B cell (primary cell): ENCODE data around the gene XCL1. TPM values are rescaled to one million over a fixed set of nuclear protein-coding genes. Genes with fewer than 3 reads are reported as not detected.
"Not testable (repeated sequence)": the region's sequence is repeated elsewhere in the genome, so short reads cannot be mapped to it uniquely, and the experiment has no call there.

Source experiments
- ATAC-seq: fragments of 200-7000 bp; cut with Tn5 transposase; one replicate; pipeline ENCODE4 v1.10.0; 2021; ENCODE audit warnings: low read depth, mild to moderate bottlenecking, moderate number of reproducible peaks, moderate library complexity
- CTCF ChIA-PET: fragments of 350-600 bp; sonication (Branson Sonifier 250); formaldehyde crosslinking; loops from one replicate; lab custom pipeline; 2021; ENCODE audit warnings: antibody characterized with exemption, inconsistent platforms; lab: Charles Lee
- POLR2A ChIA-PET: fragments of 350-600 bp; sonication (Branson Sonifier 250); formaldehyde crosslinking; loops from one replicate; lab custom pipeline; 2021; ENCODE audit warnings: antibody characterized with exemption; lab: Charles Lee
- DNase-seq: peaks from one replicate; pipeline ENCODE4 v3.0.0; 2013
- H2AFZ ChIP-seq: 2 replicates; pipeline ENCODE4 v1.6.1; 2012; ENCODE audit warnings: mild to moderate bottlenecking, low read depth, low read length; ENCODE audit not compliant: insufficient read depth, poor library complexity, severe bottlenecking
- H3K27ac ChIP-seq, 2 donors: 1 replicate in 1 of 2; 2 replicates in 1 of 2; pipeline ENCODE4 v1.5.1; 2012 to 2013; ENCODE audit warnings: low read length in 2 of 2, mild to moderate bottlenecking in 2 of 2, moderate library complexity in 1 of 2
- H3K27me3 ChIP-seq, 4 experiments: fragments of 200-600 bp in 1 of 4; sonication (generic) in 1 of 4; replicated peaks in 1 of 4; 1 replicate in 2 of 4; 2 replicates in 2 of 4; pipeline versions ENCODE4 v1.6.1 to v1.7.0; 2013 to 2016; ENCODE audit warnings: low read length in 3 of 4, mild to moderate bottlenecking in 2 of 4, mixed read lengths in 1 of 4, moderate library complexity in 1 of 4; ENCODE audit not compliant: insufficient read depth in 4 of 4, control insufficient read depth in 3 of 4; ENCODE audit errors: control extremely low read depth in 1 of 4
- H3K36me3 ChIP-seq, 2 experiments: replicated peaks in 1 of 2; 1 replicate in 1 of 2; 2 replicates in 1 of 2; pipeline versions ENCODE4 v1.6.1 to v1.7.1; 2013; ENCODE audit warnings: low read length in 1 of 2; ENCODE audit not compliant: insufficient read depth in 2 of 2, control insufficient read depth in 1 of 2; ENCODE audit errors: control extremely low read depth in 1 of 2, extremely low read depth in 1 of 2
- H3K4me1 ChIP-seq, 2 donors: fragments of 200-600 bp in 1 of 2; sonication (generic) in 1 of 2; 1 replicate in 1 of 2; 2 replicates in 1 of 2; pipeline versions ENCODE4 v1.5.1 to v1.6.1; 2013 to 2017; ENCODE audit warnings: low read length in 2 of 2; ENCODE audit not compliant: control insufficient read depth in 2 of 2, insufficient read depth in 2 of 2
- H3K4me2 ChIP-seq: replicated peaks from 2 replicates; pipeline ENCODE3; 2012; ENCODE audit warnings: mild to moderate bottlenecking, low read depth, low read length; ENCODE audit not compliant: poor library complexity, severe bottlenecking
- H3K4me3 ChIP-seq, 5 experiments: fragments of 200-600 bp in 1 of 5; sonication (generic) in 1 of 5; 1 replicate in 3 of 5; 2 replicates in 2 of 5; pipeline versions ENCODE4 v1.5.1 to v1.7.0; 2011 to 2016; ENCODE audit warnings: low read length in 4 of 5, mild to moderate bottlenecking in 4 of 5, low read depth in 2 of 5, control low read depth in 1 of 5, moderate library complexity in 1 of 5; ENCODE audit not compliant: insufficient read depth in 1 of 5; ENCODE audit errors: control extremely low read depth in 1 of 5, extremely low read depth in 1 of 5
- H3K79me2 ChIP-seq: fragments of 200-600 bp; sonication (generic); one replicate; pipeline ENCODE4 v1.6.0; 2016; ENCODE audit warnings: low read length; ENCODE audit not compliant: control insufficient read depth, insufficient read depth
- H3K9ac ChIP-seq: fragments of 200-600 bp; sonication (generic); 2 replicates; pipeline ENCODE4 v1.6.1; 2017; ENCODE audit warnings: mild to moderate bottlenecking, low read length, moderate library complexity
- H3K9me3 ChIP-seq, 3 donors: one replicate each; pipeline versions ENCODE4 v1.6.1 to v1.7.1; 2013; ENCODE audit warnings: low read length in 2 of 3; ENCODE audit not compliant: control insufficient read depth in 2 of 3, insufficient read depth in 1 of 3; ENCODE audit errors: control extremely low read depth in 1 of 3
- H4K20me1 ChIP-seq: 2 replicates; pipeline ENCODE4 v1.6.0; 2012; ENCODE audit warnings: mild to moderate bottlenecking, low read length; ENCODE audit not compliant: insufficient read depth, control insufficient read depth, poor library complexity, severe bottlenecking
- H3K27ac Mint-ChIP-seq: one replicate; pipeline ENCODE4 v1.8.0; 2021; ENCODE audit warnings: mixed read lengths
- H3K27me3 Mint-ChIP-seq: one replicate; pipeline ENCODE4 v1.8.0; 2021; ENCODE audit warnings: mixed read lengths
- H3K4me1 Mint-ChIP-seq: one replicate; pipeline ENCODE4 v1.8.0; 2021; ENCODE audit warnings: mixed read lengths
- H3K4me3 Mint-ChIP-seq: one replicate; pipeline ENCODE4 v1.8.0; 2021; ENCODE audit warnings: mixed read lengths
- H3K9me3 Mint-ChIP-seq: one replicate; pipeline ENCODE4 v1.8.0; 2022; ENCODE audit warnings: mixed read lengths; ENCODE audit not compliant: insufficient read depth
- WGBS: methylation state at CpG from one replicate; pipeline ENCODE4 v1.1.5; 2013; ENCODE audit warnings: missing lambda C conversion rate; ENCODE audit not compliant: insufficient coverage; 5-methylcytosine and 5-hydroxymethylcytosine counted together
- intact Hi-C: fragments of 100-400 bp; cut with micrococcal nuclease; formaldehyde crosslinking; loops from one replicate; pipeline ENCODE4 v1.10.0; 2022
- polyA plus RNA-seq: library from polyadenylated mRNA; depleted of rRNA; stranded (reverse); fragments of >200 nt; gene quantifications from 2 replicates; pipeline ENCODE4 v1.2.3, GENCODE V29; 2012
- total RNA-seq, 2 donors: library from RNA; stranded (reverse); fragments of 120-200 nt in 1 of 2; gene quantifications; 1 replicate in 1 of 2; 2 replicates in 1 of 2; pipeline versions ENCODE4 v1.2.3 to v1.2.4, GENCODE V29; 2013 to 2022

XCL1 gene
- total and polyA plus RNA-seq, 2 donors (not counting 1 experiment from before 2014, with no cell fraction given): 0.12 TPM; not detected in 1

DNA sequence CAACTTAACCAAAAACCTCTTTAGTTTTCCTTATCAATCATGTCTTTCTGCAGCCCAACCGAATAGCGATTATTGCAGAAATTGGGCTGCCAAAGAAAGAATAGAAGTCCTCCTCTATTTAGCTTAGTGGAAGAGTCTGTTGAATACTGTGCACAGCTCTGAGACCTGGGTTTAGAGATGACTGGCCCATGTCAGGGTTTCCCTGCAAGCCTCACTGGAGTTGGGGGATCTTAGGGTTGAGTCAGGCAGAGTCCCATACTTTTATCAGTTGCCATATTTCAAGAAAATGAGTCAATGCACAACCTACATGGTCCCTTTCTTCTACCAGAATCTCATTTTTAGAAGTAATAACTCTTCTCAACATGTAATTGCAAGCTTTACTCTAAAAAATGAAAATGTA lies 3.9 kb downstream of the XCL1 start:
- H3K27me3 ChIP-seq, intact Hi-C loops, H3K36me3 ChIP-seq, H3K4me3 ChIP-seq, H2AFZ ChIP-seq, DNase-seq, H3K27ac Mint-ChIP-seq, H3K27ac ChIP-seq, H3K9me3 Mint-ChIP-seq, H4K20me1 ChIP-seq, H3K4me2 ChIP-seq, H3K9me3 ChIP-seq, H3K9ac ChIP-seq, ATAC-seq, H3K4me1 ChIP-seq, H3K4me3 Mint-ChIP-seq, POLR2A ChIA-PET, H3K27me3 Mint-ChIP-seq, H3K4me1 Mint-ChIP-seq, CTCF ChIA-PET, H3K79me2 ChIP-seq: not testable (repeated sequence)
- WGBS: no CpG with 5 or more reads among the region's 2 CpGs

DNA sequence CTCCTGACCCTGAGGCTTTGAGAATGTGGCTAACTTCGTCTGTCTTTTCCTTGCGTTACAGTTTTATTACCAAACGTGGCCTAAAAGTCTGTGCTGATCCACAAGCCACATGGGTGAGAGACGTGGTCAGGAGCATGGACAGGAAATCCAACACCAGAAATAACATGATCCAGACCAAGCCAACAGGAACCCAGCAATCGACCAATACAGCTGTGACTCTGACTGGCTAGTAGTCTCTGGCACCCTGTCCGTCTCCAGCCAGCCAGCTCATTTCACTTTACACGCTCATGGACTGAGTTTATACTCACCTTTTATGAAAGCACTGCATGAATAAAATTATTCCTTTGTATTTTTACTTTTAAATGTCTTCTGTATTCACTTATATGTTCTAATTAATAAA lies 4.6 kb downstream of the XCL1 start:
- CTCF ChIA-PET: not testable (repeated sequence)

More for the DNA sequence above, 4.6 kb downstream of the XCL1 start:
- intact Hi-C loops, H3K4me3 ChIP-seq, H3K4me1 Mint-ChIP-seq, H3K27me3 ChIP-seq, POLR2A ChIA-PET, DNase-seq, H2AFZ ChIP-seq, H3K27ac ChIP-seq, ATAC-seq, H3K4me3 Mint-ChIP-seq, H3K4me2 ChIP-seq, H3K4me1 ChIP-seq, H3K27ac Mint-ChIP-seq, H4K20me1 ChIP-seq, H3K9me3 ChIP-seq, H3K9ac ChIP-seq, H3K79me2 ChIP-seq, H3K9me3 Mint-ChIP-seq, H3K27me3 Mint-ChIP-seq, H3K36me3 ChIP-seq: not testable (repeated sequence)
- WGBS: 67% methylated on average over 2 of the region's 7 CpGs
